Measurements from ENCODE around the gene RIPPLY3. TPM values are rescaled to one million over a fixed set of nuclear protein-coding genes. Genes with fewer than 3 reads are reported as not detected.

RIPPLY3 gene
- total RNA-seq, 4 donors from 2014 or later, result 0.21 TPM; not detected in 3

DNA sequence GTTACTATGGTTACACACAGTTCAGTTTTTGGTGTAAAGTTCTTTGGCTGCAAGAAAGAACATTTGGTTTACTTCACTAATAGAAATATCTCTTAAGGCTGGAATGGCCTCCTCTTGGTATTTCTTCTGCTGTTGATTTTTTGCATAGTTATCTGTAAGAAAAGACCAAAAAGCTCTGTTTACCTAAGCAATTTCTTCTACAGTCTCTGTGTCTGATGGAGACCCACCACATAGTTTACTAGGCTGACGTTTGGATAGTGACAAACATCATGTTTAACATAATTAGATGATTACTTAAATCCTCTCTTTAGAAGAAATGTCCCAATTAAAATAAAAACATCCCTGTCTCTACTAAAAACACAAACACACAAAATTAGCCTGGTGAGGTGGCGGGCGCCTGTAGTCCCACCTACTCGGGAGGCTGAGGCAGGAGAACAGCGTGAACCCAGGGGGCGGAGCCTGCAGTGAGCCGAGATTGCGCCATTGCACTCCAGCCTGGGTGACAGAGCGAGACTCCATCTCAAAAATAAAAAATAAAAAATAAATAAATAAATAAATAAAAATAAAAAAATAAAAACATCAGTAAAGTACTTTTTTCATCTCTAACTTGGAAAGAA lies 59.2 kb downstream of the RIPPLY3 start:
- Histone ChIP-seq H3K27ac (no peak overlapping the region), H3K4me3 (no peak overlapping the region), H3K27me3 (no peaks in the 10 kb centered on the region), H3K9me3 (no peaks in the 10 kb centered on the region), H3K36me3 (peaks cover 15% of the 10 kb centered on the region), H3K4me1 (peaks cover 1% of the 10 kb centered on the region)
- whole genome bisulfite sequencing, result 94% methylated on average over 9 of the region's 9 CpGs
- no peak for DNase-seq (ENCODE audit: low spot score in 2 of 2)
- no peak for TF ChIP-seq EP300 (IDR thresholded peaks at IDR 0.05)
- TF ChIP-seq POLR2A (IDR thresholded peaks at IDR 0.05), result no peak
- TF ChIP-seq, protein P1, sequence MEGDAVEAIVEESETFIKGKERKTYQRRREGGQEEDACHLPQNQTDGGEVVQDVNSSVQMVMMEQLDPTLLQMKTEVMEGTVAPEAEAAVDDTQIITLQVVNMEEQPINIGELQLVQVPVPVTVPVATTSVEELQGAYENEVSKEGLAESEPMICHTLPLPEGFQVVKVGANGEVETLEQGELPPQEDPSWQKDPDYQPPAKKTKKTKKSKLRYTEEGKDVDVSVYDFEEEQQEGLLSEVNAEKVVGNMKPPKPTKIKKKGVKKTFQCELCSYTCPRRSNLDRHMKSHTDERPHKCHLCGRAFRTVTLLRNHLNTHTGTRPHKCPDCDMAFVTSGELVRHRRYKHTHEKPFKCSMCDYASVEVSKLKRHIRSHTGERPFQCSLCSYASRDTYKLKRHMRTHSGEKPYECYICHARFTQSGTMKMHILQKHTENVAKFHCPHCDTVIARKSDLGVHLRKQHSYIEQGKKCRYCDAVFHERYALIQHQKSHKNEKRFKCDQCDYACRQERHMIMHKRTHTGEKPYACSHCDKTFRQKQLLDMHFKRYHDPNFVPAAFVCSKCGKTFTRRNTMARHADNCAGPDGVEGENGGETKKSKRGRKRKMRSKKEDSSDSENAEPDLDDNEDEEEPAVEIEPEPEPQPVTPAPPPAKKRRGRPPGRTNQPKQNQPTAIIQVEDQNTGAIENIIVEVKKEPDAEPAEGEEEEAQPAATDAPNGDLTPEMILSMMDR (IDR thresholded peaks at IDR 0.05), result no peak
- no peak for TF ChIP-seq POLR2AphosphoS5 (IDR thresholded peaks at IDR 0.05)

Other genes starting within 250 kb of the RIPPLY3 start
- 10 to 100 TPM in 2 of 4 donors, 1 to 10 TPM in 2; 8.4 to 16.1 (median 11.5) TPM for gene HLCS, start 40.0 kb upstream of the RIPPLY3 start, total RNA-seq
- gene PIGP, start 66.4 kb downstream of the RIPPLY3 start, total RNA-seq, result 10 to 100 TPM in 3 of 4 donors, 1 to 10 TPM in 1; 8.4 to 15.5 (median 13.6) TPM
- 100 to 1,000 TPM in 3 of 4 donors, 10 to 100 TPM in 1; 96.5 to 195 (median 122) TPM for gene TTC3, start 66.6 kb downstream of the RIPPLY3 start, total RNA-seq

Measured in suprapubic skin (tissue), 4 donors.